GM18519 (cell line): ENCODE measurements around the gene ANXA4.
"Not testable (repeated sequence)": the region's sequence is repeated elsewhere in the genome, so short reads cannot be mapped to it uniquely, and the experiment has no call there.

ENCODE experiments used
- ATAC-seq: cut with Tn5 transposase; IDR thresholded peaks from one replicate; pipeline ENCODE4 v1.9.1; 2021; ENCODE audit warnings: mild to moderate bottlenecking, moderate library complexity; ENCODE audit not compliant: unreplicated experiment, low FRiP score

Gene ANXA4

GRCh38 chr2:69745035-69745434 is 3.1 kb downstream of the ANXA4 start:
- no peak for ATAC-seq

GRCh38 chr2:69750246-69750645 is 8.3 kb downstream of the ANXA4 start:
- no peak for ATAC-seq

GRCh38 chr2:69753659-69754363 is 11.9 kb downstream of the ANXA4 start:
- no peak for ATAC-seq

- ATAC-seq = no peak
Measured at GRCh38 chr2:69754633-69755032, 12.7 kb downstream of the ANXA4 start.

GRCh38 chr2:69755862-69756467 is 14.0 kb downstream of the ANXA4 start:
- no peak for ATAC-seq

- no peak for ATAC-seq
Measured at GRCh38 chr2:69762025-69762424, 20.1 kb downstream of the ANXA4 start.

GRCh38 chr2:69762513-69763494 is 20.9 kb downstream of the ANXA4 start:
- no peak for ATAC-seq

- ATAC-seq = not testable (repeated sequence)
Measured at GRCh38 chr2:69763831-69764230, 21.9 kb downstream of the ANXA4 start.

GRCh38 chr2:69764286-69765095 is 22.6 kb downstream of the ANXA4 start:
- no peak for ATAC-seq

- no peak for ATAC-seq
Measured at GRCh38 chr2:69765096-69765380, 23.1 kb downstream of the ANXA4 start.

GRCh38 chr2:69766014-69766413 is 24.1 kb downstream of the ANXA4 start:
- ATAC-seq = no peak

- ATAC-seq = no peak
Measured at GRCh38 chr2:69767034-69767433, 25.1 kb downstream of the ANXA4 start.

GRCh38 chr2:69768235-69768634 is 26.3 kb downstream of the ANXA4 start:
- ATAC-seq = no peak

- ATAC-seq = no peak
Measured at GRCh38 chr2:69768789-69769188, 26.9 kb downstream of the ANXA4 start.

- ATAC-seq = no peak
Measured at GRCh38 chr2:69769272-69769671, 27.3 kb downstream of the ANXA4 start.

- ATAC-seq = no peak
Measured at GRCh38 chr2:69770193-69770702, 28.3 kb downstream of the ANXA4 start.

- ATAC-seq = no peak
Measured at GRCh38 chr2:69770747-69771146, 28.8 kb downstream of the ANXA4 start.

GRCh38 chr2:69771461-69771860 is 29.5 kb downstream of the ANXA4 start:
- ATAC-seq = no peak

GRCh38 chr2:69773206-69773605 is 31.3 kb downstream of the ANXA4 start:
- no peak for ATAC-seq

- ATAC-seq = not testable (repeated sequence)
Measured at GRCh38 chr2:69774258-69774983, 32.5 kb downstream of the ANXA4 start.
